LNCAP (cell line): Measurements from ENCODE around the gene ZMPSTE24.

ENCODE experiments used
- TF ChIP-seq, protein P1 (sequence below): fragments of 450-650 bp; IDR thresholded peaks from 2 replicates; pipeline ENCODE4 v1.5.1; 2017; ENCODE audit warnings: mild to moderate bottlenecking

The ZMPSTE24 gene

DNA sequence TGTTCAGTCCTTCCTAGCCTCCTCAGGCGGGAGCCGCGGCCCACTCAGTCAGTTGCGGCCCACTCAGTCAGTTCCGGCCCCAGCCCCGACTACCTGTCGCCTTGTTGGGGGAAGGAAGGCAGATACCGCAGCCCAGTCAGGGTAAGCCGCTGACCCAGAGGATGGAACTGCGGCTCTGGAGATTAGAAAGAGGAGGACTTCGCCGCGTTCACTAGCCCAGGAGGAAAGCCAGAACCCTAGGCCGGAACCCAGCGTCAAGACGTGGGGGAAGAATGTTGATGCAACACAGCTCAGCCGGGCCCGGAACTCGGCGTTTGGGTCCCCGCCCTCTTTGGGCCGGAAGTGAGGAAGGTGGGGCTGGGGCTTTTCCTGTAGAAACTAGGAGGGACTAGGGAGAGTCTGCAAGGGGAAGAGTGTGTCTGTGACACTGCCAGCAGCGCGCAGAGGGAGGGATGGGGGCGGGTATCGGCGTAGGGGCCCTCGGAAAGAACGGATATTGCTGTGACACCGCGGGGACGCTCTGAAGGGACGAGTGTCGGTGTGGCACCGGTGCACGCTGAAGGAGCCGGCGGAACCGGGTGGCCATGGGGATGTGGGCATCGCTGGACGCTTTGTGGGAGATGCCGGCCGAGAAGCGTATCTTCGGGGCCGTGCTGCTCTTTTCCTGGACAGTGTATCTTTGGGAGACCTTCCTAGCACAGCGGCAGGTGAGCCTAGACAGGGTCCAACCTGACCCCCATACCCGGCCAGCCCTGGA is at the start of gene ZMPSTE24:
ZMPSTE24 (plus strand) TSS at position 549 of the 757 bp plus-strand sequence; CDS start at position 585, 36 bp downstream.
- TF ChIP-seq, protein P1, sequence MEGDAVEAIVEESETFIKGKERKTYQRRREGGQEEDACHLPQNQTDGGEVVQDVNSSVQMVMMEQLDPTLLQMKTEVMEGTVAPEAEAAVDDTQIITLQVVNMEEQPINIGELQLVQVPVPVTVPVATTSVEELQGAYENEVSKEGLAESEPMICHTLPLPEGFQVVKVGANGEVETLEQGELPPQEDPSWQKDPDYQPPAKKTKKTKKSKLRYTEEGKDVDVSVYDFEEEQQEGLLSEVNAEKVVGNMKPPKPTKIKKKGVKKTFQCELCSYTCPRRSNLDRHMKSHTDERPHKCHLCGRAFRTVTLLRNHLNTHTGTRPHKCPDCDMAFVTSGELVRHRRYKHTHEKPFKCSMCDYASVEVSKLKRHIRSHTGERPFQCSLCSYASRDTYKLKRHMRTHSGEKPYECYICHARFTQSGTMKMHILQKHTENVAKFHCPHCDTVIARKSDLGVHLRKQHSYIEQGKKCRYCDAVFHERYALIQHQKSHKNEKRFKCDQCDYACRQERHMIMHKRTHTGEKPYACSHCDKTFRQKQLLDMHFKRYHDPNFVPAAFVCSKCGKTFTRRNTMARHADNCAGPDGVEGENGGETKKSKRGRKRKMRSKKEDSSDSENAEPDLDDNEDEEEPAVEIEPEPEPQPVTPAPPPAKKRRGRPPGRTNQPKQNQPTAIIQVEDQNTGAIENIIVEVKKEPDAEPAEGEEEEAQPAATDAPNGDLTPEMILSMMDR, result no peak

DNA sequence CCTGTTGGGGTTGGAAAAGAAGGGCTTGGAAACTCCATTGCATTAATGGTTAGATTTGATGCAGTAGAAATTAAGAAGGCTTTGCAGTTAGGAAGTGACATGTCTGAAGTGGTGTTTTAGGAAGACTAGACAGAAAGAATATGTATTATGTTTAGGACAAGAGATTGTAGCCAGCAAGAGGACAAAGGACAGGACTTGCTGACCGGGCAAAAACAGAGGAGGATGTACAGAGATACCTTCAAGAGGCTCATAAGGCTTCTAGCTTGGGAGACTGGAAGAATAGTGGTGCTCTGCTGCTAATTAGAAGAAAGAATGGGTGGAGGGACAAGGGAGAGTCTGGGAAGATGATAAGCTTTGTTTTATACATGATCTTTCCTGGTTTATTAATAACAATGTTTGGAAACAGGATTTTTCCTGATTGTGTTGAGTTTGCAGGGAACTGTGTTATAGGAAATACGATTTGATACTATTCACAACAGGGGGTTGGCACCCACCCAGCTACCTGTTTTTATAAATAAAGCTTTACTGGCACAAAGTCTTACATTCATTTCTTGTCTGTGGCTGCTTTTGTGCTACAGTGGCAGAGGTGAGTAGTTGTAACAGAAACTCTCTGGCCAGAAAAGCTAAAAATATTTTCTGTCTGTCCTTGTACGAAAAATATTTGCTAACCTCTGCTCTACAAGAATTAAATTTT is 47.4 kb upstream of the ZMPSTE24 start:
- TF ChIP-seq, protein P1, result no peak

DNA sequence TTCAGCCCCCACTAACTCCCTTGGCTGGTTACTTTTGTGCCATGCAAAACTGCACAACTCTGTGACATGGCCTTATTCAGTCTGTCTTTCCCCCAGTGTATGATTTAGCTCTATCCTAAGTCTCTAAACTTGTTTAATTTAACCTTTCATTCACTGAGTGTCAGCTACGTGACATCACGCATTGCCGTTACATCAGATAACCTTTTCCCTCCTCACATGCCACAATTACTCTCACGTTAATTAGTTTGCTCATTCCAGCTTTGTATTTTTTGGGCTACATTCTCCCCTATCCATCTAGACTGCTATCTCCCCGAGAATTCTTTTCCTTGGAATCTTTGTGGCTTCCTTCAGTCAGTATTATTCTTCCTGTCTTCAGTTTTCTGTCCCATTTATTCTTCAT is 39.7 kb upstream of the ZMPSTE24 start:
- TF ChIP-seq, protein P1, result no peak

DNA sequence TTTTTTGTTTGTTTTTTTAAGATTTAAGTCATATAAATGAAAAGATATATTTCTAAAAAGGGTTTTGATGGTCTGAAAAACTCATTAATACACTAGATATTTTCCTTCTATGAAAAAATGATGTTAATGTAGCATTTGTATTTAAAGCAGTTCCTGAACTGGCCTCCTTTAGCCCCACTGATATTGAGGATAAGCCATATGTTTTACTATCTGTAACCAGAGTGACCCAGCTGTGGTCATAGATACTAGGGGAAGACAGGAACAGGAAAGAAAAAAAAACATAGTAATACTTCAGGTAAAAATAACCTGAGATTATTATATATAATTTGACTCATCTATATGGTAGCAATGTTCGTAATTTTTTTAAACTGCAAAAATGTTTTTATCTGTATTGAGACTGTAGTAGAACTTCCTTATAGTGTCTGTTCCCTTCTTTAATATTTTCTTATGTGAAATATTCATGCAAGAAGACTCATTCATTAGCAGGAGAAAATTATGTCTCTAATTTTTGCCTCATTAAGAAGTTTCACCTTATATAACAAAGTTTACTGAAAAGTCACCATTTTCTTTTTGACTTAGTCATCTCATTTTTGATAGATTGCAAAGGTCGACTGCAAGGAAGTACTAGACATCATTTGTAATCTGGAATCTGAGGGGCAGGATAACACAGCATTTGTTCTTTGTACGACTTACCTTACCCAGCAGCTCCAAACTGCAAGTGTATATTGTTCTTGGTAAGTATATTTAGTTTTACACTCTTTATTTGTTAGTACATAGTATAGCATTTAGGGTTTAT is 35.9 kb upstream of the ZMPSTE24 start:
- TF ChIP-seq, protein P1, result no peak

DNA sequence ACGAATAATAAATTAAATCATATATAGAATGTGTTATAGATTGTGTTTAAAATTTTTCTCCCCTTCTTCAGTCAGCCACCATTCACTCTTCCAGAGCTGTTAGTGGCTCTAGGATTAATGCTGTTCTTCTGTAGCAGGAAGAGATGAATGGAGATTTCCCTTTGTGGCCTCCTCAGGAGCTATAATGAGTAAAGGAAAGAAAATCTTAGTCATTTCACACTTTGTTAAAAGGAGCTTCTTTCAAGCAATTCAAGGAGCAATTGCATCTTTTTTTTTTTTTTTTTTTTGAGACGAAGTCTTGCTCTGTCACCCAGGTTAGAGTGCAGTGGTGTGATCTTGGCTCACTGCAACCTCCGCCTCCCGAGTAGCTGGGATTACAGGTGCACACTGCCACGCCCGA is 34.0 kb upstream of the ZMPSTE24 start:
- TF ChIP-seq, protein P1, result no peak

DNA sequence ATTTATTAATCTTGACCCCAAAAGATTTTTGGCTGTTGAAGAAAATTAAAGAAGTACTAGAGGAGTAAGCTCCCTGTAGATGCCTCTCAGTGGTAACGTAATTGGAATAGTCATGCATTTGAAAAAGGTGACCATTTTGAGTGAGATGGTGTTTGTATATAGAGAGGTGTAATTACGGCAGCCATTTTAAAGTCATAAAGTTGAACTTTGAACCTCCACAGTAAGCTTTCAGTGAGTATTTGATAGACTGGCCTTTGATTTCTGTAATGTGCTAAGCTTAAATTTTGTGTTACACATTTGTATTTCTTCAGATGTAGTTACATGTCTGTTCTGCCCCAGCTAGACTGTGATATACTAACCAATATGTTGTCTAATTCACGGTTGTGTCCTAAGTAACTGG is 31.8 kb upstream of the ZMPSTE24 start:
- TF ChIP-seq, protein P1, result no peak

DNA sequence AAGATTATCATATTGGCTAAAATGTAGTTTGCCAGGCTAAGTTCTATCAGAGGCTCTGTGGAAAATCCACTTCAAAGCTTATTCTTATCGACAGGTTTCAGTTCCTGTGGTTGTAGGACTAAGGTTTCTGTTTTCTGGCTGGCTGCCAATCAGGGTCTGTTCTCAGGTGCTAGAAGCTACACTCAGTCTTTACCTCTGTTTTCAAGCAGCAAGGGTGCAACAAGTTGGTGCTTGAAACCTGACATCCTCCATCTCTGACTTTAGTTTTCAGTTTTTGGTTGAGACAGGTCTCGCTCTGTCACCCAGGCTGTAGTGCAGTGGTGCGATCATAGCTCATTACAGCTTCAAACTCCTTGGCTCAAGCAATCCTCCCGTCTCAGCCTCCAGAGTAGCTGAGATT is 25.6 kb upstream of the ZMPSTE24 start:
- TF ChIP-seq, protein P1, result no peak
